CD4-positive, alpha-beta memory T cell (primary cell): ENCODE results near the gene ITLN2. TPM values are rescaled to one million over a fixed set of nuclear protein-coding genes. Genes with fewer than 3 reads are reported as not detected.

Experiments used
- CTCF ChIA-PET: fragments of 350-600 bp; sonication (Branson Sonifier 250); formaldehyde crosslinking; loops from one replicate; lab custom pipeline; 2021; ENCODE audit warnings: inconsistent platforms; ENCODE audit not compliant: partially characterized antibody; lab: Charles Lee
- POLR2A ChIA-PET: fragments of 350-600 bp; sonication (Branson Sonifier 250); formaldehyde crosslinking; loops from one replicate; lab custom pipeline; 2021; ENCODE audit not compliant: partially characterized antibody; lab: Charles Lee
- DNase-seq, 5 donors: peaks; one replicate each; pipeline versions ENCODE4 v3.0.0 to v3.0.0-alpha.2; 2020 to 2022; ENCODE audit warnings: mixed read lengths in 1 of 5
- H3K27ac ChIP-seq: one replicate; pipeline ENCODE4 v1.7.0; 2013; ENCODE audit warnings: low read depth, low read length
- H3K27me3 ChIP-seq: 2 replicates; pipeline ENCODE4 v1.7.0; 2013; ENCODE audit warnings: mild to moderate bottlenecking, low read length, moderate library complexity; ENCODE audit not compliant: insufficient read depth
- H3K36me3 ChIP-seq: 2 replicates; pipeline ENCODE4 v1.7.0; 2013; ENCODE audit warnings: mild to moderate bottlenecking, low read length, moderate library complexity; ENCODE audit not compliant: insufficient read depth
- H3K4me1 ChIP-seq: 2 replicates; pipeline ENCODE4 v1.7.0; 2013; ENCODE audit warnings: mild to moderate bottlenecking, low read length, moderate library complexity; ENCODE audit not compliant: insufficient read depth
- H3K4me3 ChIP-seq, 2 donors: one replicate each; pipeline ENCODE4 v1.7.0; 2013; ENCODE audit warnings: low read length in 2 of 2, mild to moderate bottlenecking in 1 of 2
- H3K9me3 ChIP-seq, 2 donors: one replicate each; pipeline ENCODE4 v1.7.0; 2013; ENCODE audit warnings: low read length in 2 of 2, control low read depth in 1 of 2; ENCODE audit not compliant: control insufficient read depth in 1 of 2
- H3K27ac Mint-ChIP-seq, 7 donors: one replicate each; pipeline ENCODE4 v1.8.0; 2020 to 2021; ENCODE audit warnings: mixed read lengths in 7 of 7, mild to moderate bottlenecking in 6 of 7, inconsistent platforms in 3 of 7, moderate library complexity in 3 of 7
- H3K27me3 Mint-ChIP-seq, 2 donors: one replicate each; pipeline ENCODE4 v1.8.0; 2020 to 2021; ENCODE audit warnings: mixed read lengths in 2 of 2
- H3K36me3 Mint-ChIP-seq, 2 donors: one replicate each; pipeline ENCODE4 v1.8.0; 2020 to 2021; ENCODE audit warnings: mixed read lengths in 2 of 2, inconsistent platforms in 1 of 2, mild to moderate bottlenecking in 1 of 2
- H3K4me1 Mint-ChIP-seq, 4 donors: one replicate each; pipeline ENCODE4 v1.8.0; 2020 to 2021; ENCODE audit warnings: mixed read lengths in 4 of 4, mild to moderate bottlenecking in 1 of 4
- H3K4me3 Mint-ChIP-seq, 8 donors: one replicate each; pipeline ENCODE4 v1.8.0; 2020 to 2021; ENCODE audit warnings: mixed read lengths in 8 of 8, mild to moderate bottlenecking in 7 of 8, moderate library complexity in 6 of 8, inconsistent platforms in 3 of 8
- H3K9me3 Mint-ChIP-seq, 8 donors: one replicate each; pipeline ENCODE4 v1.8.0; 2020 to 2021; ENCODE audit warnings: mixed read lengths in 8 of 8, mild to moderate bottlenecking in 5 of 8, inconsistent platforms in 3 of 8, moderate library complexity in 1 of 8
- intact Hi-C: fragments of 100-400 bp; cut with micrococcal nuclease; formaldehyde crosslinking; loops from one replicate; pipeline ENCODE4 v1.15.1; 2023
- polyA plus RNA-seq, 2 donors: library from polyadenylated mRNA; unstranded; fragments of 300-500 nt; fragmentation: Illumina TruSeq; gene quantifications; one replicate each; pipeline ENCODE4 v1.2.3, GENCODE V29; 2021
- total RNA-seq, 2 experiments: library from RNA; stranded (reverse); gene quantifications; one replicate each; pipeline ENCODE4 v1.2.3, GENCODE V29; 2021

Gene ITLN2
- not detected for total RNA-seq
- polyA plus RNA-seq = not detected

DNA sequence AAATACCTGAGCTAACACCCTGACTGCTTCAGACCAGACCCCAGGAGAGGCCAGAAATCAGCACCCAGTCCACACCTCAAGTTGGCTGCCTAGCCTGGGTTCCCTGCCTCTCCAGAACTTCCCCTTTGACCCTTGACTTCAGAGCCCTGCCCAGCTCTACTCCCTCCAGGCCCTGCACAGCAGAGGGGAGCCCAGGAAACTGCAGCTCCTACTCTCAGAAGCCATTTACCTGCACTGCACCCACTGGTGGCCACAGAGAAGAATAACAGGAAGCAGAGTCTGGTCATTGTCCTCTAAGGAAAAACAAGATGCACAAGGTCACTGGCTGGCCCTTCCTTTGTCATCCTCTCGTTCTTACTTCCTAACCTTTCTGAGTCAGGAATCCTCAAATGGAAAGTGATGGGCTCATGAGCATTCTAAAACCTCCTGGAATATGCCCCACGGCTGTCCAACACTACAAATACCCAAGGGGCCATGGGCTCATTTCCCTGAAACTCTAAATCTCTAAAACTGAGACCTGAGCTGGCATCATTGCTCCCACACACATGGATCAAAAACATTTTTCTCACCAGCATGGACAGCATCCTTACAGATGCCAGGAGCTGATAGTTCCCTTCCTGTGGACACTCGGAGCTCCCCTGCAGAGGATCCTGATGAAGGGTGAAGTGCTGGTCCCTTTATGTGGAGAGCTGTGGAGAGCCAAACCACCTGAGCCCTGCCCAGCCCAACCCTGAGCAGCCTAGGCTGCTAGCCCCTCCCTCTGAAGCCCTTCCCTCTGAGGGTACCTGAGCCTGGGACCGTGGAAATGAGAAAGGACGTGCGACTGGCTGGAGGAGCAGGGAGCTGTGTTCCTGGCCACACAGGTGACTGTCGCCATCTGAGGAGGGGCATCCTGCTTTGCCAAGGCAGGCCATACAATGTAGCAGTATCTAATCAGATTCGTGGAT, at the start of gene ITLN2:
Gene ITLN2 (minus strand): TSS at position 652 of the 947 bp plus-strand sequence. CDS start 68 bp downstream, at position 584.
- intact Hi-C loops = loop anchor here (5.0 kb wide), 1 partner anchor 77 kb away; no protein-coding TSS in a partner anchor
- Mint-ChIP-seq H3K4me3 (no peak within 1 kb of the TSS), H3K4me1 (peaks cover 6 to 13% (median 7%) of the 10 kb centered on the region in 4 donors), H3K9me3 (peaks cover 0 to 2% (median 0%) of the 10 kb centered on the region in 8 donors), H3K27me3 (peaks cover 0 to 2% of the 10 kb centered on the region in 2 donors), H3K36me3 (no peaks in the 10 kb centered on the region), H3K27ac (peak within 1 kb of the TSS in 4 of 7 donors; percentile 26 to 72 (median 48))
- POLR2A ChIA-PET = interaction anchor here (0.6 to 2.7 kb wide), 4 partner anchors 112 to 271 kb away, joined by 3 to 11 read pairs (median 6); no protein-coding TSS in a partner anchor
- H3K27me3 ChIP-seq = no peaks in the 10 kb centered on the region
- no peak within 1 kb of the TSS for H3K4me3 ChIP-seq
- DNase-seq = peak; percentile 30 to 46 (median 39)
- H3K9me3 ChIP-seq = no peaks in the 10 kb centered on the region
- H3K27ac ChIP-seq = no peak within 1 kb of the TSS
- no peaks in the 10 kb centered on the region for H3K4me1 ChIP-seq
- CTCF ChIA-PET = interaction anchor here (0.7 to 7.0 kb wide), 23 partner anchors 8 to 274 kb away, joined by 3 to 369 read pairs (median 5); partner anchors contain the start of genes CD48 and DEDD
- H3K36me3 ChIP-seq = no peaks in the 10 kb centered on the region

- Mint-ChIP-seq H3K36me3 (peaks cover 18 to 30% of the 10 kb centered on the region in 2 donors), H3K9me3 (no peaks in the 10 kb centered on the region), H3K4me3 (no peak overlapping the region), H3K27ac (peak overlapping the region in 1 of 7 donors; percentile 32), H3K4me1 (peaks cover 7 to 11% (median 10%) of the 10 kb centered on the region in 4 donors), H3K27me3 (no peaks in the 10 kb centered on the region)
- Histone ChIP-seq H3K27ac (no peak overlapping the region), H3K4me1 (peaks cover 8% of the 10 kb centered on the region), H3K27me3 (no peaks in the 10 kb centered on the region), H3K9me3 (no peaks in the 10 kb centered on the region), H3K4me3 (no peak overlapping the region), H3K36me3 (peaks cover 24% of the 10 kb centered on the region)
- DNase-seq = no peak
- intact Hi-C loops = no loop called here
- POLR2A ChIA-PET = interaction anchor here (0.8 to 1.1 kb wide), 3 partner anchors 19 to 96 kb away, joined by 3 to 6 read pairs (median 3); partner anchors contain the start of genes F11R, KLHDC9 and USF1
- CTCF ChIA-PET = interaction anchor here (0.5 to 7.3 kb wide), 4 partner anchors 11 to 225 kb away, joined by 3 to 175 read pairs (median 8); partner anchors contain the start of gene KLHDC9
Observed at GRCh38 chr1:161001525-161001924, 46.9 kb upstream of the ITLN2 start.

- H3K4me3 Mint-ChIP-seq = no peak overlapping the region
- no peak overlapping the region for H3K27ac ChIP-seq
- peaks cover 8% of the 10 kb centered on the region for H3K4me1 ChIP-seq
- DNase-seq = no peak
- peaks cover 4 to 6% (median 5%) of the 10 kb centered on the region in 4 donors for H3K4me1 Mint-ChIP-seq
- no peaks in the 10 kb centered on the region for H3K27me3 ChIP-seq
- peaks cover 24% of the 10 kb centered on the region for H3K36me3 ChIP-seq
- H3K27ac Mint-ChIP-seq = peak overlapping the region in 1 of 7 donors; percentile 12
- no peak overlapping the region for H3K4me3 ChIP-seq
- ChIA-PET CTCF (interaction anchor here (0.5 to 7.3 kb wide), 7 partner anchors 10 to 225 kb away, joined by 3 to 175 read pairs (median 4); partner anchors contain the start of genes KLHDC9 and TSTD1), POLR2A (interaction anchor here (0.8 to 1.1 kb wide), 4 partner anchors 13 to 97 kb away, joined by 3 to 6 read pairs (median 3); partner anchors contain the start of genes KLHDC9 and USF1)
- peaks cover 18 to 30% of the 10 kb centered on the region in 2 donors for H3K36me3 Mint-ChIP-seq
- H3K27me3 Mint-ChIP-seq = no peaks in the 10 kb centered on the region
- intact Hi-C loops = no loop called here
- H3K9me3 ChIP-seq = no peaks in the 10 kb centered on the region
- H3K9me3 Mint-ChIP-seq = no peaks in the 10 kb centered on the region
Observed at GRCh38 chr1:161000736-161001480, 46.3 kb upstream of the ITLN2 start.

DNA sequence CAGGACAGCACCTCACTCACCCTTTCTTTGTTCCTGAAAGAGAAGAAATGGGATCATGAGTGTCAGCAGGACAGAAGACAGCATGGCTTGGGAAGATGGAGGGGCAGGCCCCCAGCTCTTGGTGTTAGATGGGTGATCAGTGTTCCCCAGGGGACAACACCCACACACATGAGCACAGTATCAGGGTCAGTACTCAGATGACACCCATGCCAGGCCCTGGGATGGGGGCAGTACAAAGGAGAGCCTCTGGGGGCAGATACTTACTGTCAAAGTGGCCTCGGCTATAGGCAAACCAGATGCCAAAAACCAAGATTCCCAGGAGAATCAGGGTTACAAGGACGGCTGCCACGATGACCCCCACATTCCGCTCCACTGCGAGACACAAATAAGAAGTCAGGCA, 44.8 kb upstream of the ITLN2 start:
- ChIA-PET CTCF (interaction anchor here (0.6 to 7.3 kb wide), 4 partner anchors 9 to 139 kb away, joined by 3 to 175 read pairs (median 40); partner anchors contain the start of gene KLHDC9), POLR2A (interaction anchor here (1.5 to 2.7 kb wide), 3 partner anchors 14 to 98 kb away, joined by 4 to 14 read pairs (median 13); partner anchors contain the start of gene USF1)
- Histone ChIP-seq H3K36me3 (peaks cover 24% of the 10 kb centered on the region), H3K9me3 (no peaks in the 10 kb centered on the region), H3K4me3 (no peak overlapping the region), H3K27ac (no peak overlapping the region), H3K27me3 (no peaks in the 10 kb centered on the region), H3K4me1 (peaks cover 8% of the 10 kb centered on the region)
- H3K9me3 Mint-ChIP-seq = no peaks in the 10 kb centered on the region
- intact Hi-C loops = loop anchor here (5.0 kb wide), 2 partner anchors 38 to 383 kb away; partner anchors contain the start of gene TSTD1
- H3K27ac Mint-ChIP-seq = peak overlapping the region in 1 of 7 donors; percentile 7
- no peak overlapping the region for H3K4me3 Mint-ChIP-seq
- no peak for DNase-seq
- no peaks in the 10 kb centered on the region for H3K27me3 Mint-ChIP-seq
- H3K36me3 Mint-ChIP-seq = peaks cover 18 to 30% of the 10 kb centered on the region in 2 donors
- peaks cover 4 to 6% (median 5%) of the 10 kb centered on the region in 4 donors for H3K4me1 Mint-ChIP-seq

GRCh38 chr1:160997323-160998038, 42.9 kb upstream of the ITLN2 start:
- Mint-ChIP-seq H3K27me3 (no peaks in the 10 kb centered on the region), H3K4me3 (no peak overlapping the region), H3K9me3 (no peaks in the 10 kb centered on the region), H3K36me3 (peaks cover 18 to 30% of the 10 kb centered on the region in 2 donors), H3K27ac (peak overlapping the region; percentile 22 to 93 (median 84)), H3K4me1 (peaks cover 4 to 8% (median 5%) of the 10 kb centered on the region in 4 donors)
- Histone ChIP-seq H3K4me3 (no peak overlapping the region), H3K36me3 (peaks cover 24% of the 10 kb centered on the region), H3K9me3 (no peaks in the 10 kb centered on the region), H3K27ac (no peak overlapping the region), H3K4me1 (peaks cover 8% of the 10 kb centered on the region), H3K27me3 (no peaks in the 10 kb centered on the region)
- ChIA-PET POLR2A (interaction anchor here (0.7 to 2.7 kb wide), 15 partner anchors 13 to 156 kb away, joined by 3 to 37 read pairs (median 5); partner anchors contain the start of genes ARHGAP30, DEDD, F11R and KLHDC9), CTCF (interaction anchor here (0.7 to 7.3 kb wide), 34 partner anchors 7 to 385 kb away, joined by 3 to 175 read pairs (median 5); partner anchors contain the start of genes ARHGAP30, F11R, KLHDC9 and TOMM40L)
- intact Hi-C loops = loop anchor here (1.0 to 5.0 kb wide), 4 partner anchors 40 to 385 kb away; partner anchors contain the start of gene TSTD1
- DNase-seq = peak in 4 of 5 donors; percentile 30 to 42 (median 38)
